Activated CD4-positive, alpha-beta T cell treated with anti-CD3 and anti-CD28 coated beads, Interleukin-2, amount 50 U/mL, for 48 hours (primary cell): ENCODE results near the gene WFIKKN2.

ENCODE experiments used
- DNase-seq, 2 experiments: peaks; one replicate each; pipeline ENCODE4 v3.0.0-alpha.2; 2020

Gene WFIKKN2

DNA sequence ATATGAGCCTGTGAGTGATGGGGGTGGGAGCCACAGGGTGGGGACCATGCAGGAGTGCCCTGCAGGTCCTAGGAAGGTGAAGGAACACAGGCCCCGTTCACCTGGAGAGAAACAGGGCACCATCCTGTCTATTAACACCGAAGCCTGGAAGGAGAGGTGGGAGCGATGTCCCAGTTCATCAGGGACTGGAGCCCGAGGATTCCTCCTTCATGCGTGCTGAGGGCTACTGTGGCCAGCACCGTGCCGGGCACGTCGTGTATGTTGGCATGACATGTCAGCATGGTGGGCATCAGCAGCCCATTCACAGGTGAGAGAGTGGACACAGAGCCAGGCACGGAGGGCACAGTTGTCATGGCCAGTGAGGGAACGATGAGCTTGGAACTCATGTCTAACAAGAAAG, 1.4 kb downstream of the WFIKKN2 start:
- no peak for DNase-seq

DNA sequence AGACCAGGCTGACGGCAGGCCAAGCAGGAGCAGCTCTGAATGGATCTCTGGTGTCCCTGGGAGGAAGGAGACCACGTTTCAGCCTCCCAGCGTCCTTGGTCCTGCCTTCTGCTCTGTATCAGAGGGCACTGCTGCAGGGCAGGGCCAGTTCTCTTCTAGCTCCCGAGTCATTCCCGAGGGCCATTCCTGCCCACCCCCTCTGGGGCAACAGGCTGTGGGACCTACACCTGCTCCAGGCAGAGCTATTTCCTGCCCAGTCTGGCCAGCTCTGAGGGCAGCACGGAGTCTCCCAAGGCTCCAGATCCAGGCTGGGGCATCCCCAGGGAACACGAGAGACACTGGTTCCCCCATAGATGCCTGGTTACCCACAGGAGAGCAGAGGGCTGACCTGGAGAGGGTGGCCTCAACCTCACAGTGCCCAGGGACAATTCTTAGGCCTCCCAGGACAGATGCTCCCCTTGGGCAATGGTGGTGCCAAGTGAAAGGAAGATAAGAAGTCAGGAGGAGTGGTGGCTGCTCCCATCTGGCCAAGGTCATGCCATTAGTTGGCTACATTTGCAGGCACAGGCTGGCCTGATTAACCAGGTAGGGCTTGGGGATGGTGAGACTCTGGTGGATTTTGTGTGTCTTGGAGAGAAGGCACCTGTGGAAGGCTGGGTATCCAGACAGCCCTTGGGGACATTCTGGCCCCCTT, 2.0 kb downstream of the WFIKKN2 start:
- DNase-seq: no peak

DNA sequence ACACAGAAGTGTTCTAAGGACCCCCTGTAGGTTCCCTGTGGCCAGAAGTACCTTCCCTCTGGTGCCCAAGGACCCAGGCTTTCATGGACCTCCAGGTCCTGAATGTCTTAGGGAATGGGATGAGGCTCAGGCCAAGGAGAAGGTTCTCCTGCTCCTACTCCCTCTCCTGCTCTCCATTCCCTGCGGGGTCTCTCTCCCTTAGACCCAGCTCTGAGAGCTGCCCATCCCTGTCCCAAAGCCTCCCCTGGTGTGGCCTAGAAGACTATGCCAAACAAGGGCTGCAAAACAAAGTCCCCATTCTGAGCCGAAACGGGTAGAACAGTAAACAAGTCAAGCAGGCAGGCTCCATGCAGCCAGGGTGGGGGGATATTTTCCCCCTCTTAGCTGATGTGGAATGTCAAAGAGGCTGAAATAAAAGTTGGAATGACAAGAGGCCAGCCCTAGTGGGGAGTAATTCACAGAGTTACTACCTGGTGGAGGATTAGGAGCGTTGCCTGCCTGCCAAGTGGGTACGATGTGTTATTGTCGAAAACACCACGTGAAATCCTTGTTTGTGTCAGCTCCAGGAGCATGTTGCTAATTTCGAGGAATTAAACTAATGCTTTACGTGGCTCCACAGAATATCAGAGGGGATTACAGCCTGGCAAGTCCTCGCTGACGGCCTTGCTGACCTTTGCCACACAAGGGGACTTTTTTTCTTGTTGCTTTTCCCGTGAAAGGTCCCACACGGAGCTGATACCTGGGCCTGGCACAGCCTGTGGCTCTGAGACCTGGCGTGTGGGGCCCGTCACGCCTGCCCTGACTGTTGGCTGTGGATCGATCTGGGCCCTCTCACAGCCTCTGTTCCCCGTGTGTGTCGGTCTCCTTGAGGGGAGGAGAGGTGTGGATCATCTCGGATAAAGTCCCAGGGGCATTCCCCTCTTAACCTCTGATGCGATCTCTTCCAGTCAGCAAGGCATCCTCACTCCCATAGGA, 2.9 kb downstream of the WFIKKN2 start:
- no peak for DNase-seq

DNA sequence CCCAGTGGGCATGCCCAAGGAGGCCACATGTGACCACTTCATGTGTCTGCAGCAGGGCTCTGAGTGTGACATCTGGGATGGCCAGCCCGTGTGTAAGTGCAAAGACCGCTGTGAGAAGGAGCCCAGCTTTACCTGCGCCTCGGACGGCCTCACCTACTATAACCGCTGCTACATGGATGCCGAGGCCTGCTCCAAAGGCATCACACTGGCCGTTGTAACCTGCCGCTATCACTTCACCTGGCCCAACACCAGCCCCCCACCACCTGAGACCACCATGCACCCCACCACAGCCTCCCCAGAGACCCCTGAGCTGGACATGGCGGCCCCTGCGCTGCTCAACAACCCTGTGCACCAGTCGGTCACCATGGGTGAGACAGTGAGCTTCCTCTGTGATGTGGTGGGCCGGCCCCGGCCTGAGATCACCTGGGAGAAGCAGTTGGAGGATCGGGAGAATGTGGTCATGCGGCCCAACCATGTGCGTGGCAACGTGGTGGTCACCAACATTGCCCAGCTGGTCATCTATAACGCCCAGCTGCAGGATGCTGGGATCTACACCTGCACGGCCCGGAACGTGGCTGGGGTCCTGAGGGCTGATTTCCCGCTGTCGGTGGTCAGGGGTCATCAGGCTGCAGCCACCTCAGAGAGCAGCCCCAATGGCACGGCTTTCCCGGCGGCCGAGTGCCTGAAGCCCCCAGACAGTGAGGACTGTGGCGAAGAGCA, 4.4 kb downstream of the WFIKKN2 start:
- DNase-seq: no peak

DNA sequence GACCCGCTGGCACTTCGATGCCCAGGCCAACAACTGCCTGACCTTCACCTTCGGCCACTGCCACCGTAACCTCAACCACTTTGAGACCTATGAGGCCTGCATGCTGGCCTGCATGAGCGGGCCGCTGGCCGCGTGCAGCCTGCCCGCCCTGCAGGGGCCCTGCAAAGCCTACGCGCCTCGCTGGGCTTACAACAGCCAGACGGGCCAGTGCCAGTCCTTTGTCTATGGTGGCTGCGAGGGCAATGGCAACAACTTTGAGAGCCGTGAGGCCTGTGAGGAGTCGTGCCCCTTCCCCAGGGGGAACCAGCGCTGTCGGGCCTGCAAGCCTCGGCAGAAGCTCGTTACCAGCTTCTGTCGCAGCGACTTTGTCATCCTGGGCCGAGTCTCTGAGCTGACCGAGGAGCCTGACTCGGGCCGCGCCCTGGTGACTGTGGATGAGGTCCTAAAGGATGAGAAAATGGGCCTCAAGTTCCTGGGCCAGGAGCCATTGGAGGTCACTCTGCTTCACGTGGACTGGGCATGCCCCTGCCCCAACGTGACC, 5.0 kb downstream of the WFIKKN2 start:
- no peak for DNase-seq

DNA sequence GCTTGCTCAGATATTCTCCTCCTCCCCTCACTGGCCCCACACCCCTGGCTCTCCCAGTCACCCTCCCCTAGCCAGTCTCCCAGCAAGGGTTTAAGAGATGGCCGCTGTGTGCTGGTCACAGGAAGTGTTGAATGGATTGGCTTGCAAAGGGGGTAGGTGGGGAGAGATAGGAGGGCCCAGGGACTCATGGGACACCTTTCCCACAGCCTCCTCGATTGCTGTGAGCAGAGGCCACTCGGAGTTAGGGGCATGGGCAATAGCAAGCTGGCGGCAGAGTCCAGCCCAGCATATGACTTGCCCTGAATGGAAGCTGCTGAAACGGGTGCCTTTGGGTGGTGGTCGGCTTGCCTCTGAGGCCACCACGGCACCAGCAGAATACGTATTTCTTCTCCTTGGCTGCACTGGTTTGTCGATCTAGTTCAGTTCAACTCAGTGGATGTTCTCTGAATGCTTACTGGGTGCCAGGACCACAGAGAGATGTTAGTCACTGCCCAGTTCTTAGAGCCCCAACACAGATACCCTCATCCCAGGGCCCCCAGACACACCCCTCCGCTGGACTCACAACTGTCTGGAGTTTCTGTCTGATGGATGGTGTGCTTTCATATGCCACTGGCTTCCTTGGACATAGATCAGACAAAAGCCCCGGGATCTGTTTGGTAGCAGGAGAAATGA, 6.0 kb downstream of the WFIKKN2 start:
- no peak for DNase-seq

DNA sequence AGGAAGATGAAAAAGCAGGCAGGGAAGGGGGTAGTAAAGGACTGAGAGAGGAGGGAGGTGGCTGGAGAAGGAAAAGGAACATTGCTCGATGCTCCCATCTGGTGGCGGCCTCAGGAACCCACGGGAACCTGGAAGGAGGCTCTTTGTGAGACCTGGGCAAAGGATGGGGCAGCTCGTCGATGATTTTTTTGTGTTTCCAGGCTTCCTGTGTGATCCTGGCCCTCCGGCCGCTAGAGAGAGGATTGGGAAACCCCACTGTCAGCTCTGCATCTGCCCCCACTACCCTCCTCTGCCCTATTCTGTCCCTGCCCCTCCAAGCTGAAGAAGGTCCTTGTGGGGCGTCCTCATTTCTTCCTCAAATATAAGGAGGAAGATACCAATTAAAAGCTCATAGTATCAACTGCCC, 6.6 kb downstream of the WFIKKN2 start:
- DNase-seq: peak; percentile 65 to 74

DNA sequence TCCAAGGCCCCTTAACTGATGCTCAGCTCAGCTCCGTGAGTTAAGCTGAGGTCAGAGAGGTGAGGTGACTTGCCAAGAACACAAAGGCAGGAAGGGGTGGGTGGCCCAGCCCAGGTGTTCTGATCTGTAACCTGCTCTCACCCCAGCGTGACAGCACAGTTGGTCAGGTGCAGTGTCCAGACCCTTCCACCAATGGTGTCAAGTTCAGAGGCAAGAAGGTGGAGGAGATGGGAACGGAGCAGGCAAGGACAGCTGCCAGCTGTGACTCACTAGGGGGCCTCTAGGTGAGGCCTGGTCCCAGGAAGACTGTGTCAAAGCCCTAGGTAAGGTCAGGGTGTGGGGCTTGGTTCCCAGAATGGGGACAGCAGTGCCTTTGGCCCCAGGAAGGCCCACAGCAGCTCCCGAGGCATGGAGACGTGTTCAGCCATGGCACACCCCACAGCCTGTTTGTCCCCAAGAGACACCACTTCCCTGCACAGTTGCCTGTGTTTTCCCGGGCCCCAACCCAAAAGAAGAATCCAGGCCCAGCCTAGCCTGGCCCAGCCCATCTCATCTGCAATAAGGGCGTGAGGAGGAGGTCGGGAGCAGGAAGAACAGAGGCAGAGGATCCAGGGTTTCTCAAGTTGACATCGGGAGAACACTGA, 7.2 kb downstream of the WFIKKN2 start:
- DNase-seq: no peak

DNA sequence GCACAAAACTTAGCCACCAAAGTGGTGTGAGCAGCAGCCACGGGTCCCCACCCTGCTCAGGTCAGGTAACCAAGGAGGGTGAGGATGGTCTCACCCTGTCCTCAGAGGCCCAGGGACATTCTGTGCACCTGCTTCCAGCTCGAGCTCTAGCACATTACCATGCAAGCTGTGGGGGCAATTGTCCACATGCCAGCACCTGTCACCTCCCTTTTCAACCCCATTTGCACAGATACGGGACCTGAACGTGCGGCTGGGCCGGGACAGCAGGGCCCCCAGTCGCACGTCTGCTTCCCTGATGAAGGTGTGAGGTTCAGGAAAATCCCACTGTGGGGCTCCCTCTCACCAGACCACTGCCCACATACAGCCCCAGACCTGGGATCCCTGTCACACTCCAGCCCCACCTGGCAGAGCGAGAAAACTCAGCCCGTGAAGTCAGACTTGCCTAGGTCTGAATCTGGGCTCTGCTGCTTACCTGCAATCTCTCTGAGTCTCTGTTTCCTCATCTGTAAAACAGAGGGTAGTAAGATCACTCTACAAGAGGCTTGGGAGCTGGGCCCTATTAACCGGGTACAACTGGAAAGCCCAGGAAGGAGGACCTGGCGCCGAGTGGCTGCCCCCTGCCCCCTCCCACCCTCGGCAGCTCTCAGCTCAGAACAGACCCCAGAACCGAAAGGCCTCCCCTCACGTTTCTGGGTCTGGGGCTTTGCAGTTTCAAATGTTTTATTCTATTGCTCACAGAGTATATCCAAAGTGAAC, 7.9 kb downstream of the WFIKKN2 start:
- DNase-seq: no peak

DNA sequence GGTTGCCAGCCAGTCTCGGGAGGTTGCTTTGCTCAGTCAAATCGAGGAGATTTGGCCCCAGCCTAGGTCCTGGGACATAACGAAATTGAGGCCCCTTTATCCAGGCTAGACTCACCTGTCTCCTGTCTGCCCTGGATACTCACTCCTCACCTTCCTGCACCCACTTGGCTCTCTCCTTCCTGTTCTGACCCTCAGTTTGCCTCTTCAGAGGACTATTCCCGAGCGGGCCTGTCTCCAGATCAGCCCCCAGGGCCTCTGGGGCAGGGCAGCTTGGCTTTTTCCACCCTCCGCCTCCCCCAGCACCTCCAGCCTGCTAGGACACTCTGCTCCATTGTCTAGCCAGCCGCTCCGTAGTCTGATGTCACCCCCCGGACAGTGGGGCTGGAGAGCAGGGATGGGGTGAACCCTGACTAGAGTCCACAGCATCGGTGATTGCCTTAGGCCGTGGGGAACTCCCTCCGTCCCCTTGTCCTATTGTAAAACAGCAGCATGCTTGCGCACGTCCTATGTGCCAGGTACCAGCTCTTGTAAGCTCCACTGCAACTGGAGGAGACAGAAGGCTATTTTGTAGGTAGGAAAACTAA, 8.8 kb downstream of the WFIKKN2 start:
- no peak for DNase-seq

DNA sequence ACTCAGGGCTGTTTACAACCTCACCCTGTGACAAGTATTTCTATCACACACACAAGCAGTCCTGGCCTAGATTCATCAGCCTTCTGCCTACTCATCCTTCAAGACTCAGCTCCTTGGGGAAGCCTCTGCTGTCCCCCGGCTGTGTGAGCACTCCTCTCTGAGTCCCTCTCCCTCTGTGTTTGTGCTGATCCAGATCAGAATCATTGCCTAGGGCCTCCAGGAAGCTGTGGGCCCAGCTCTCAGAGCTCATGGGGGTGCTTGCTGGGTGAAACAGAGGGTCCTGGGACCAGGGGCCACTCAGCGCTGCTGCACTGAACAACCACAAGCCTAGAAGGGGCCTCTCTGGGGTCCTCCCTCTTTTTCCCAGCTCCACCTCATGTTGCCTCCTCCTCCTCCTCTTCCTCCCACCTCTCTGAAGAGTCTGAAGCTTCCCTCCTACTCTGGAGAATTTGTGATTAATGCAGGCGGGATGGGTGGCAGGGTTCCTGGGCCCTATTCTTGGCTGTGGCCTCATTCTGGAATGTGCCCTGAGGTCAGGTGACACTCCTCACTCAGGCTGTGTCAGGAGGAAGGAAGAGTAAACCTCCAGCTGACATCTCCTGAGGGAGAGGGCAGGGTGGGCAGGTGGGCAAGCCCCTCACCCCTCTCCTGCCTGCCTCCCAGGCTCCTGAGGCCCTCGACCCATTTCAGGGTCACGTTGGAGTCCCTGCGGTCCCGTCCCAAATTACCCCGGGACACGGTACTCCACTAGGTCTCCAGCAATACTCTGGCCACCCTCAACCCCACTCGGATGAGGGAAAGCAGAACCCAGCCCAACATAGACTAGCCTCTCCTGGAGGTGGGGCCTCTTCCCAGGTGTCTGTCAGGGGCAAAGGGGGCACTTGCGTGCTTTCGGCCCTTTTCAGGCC, 10.1 kb downstream of the WFIKKN2 start:
- no peak for DNase-seq

DNA sequence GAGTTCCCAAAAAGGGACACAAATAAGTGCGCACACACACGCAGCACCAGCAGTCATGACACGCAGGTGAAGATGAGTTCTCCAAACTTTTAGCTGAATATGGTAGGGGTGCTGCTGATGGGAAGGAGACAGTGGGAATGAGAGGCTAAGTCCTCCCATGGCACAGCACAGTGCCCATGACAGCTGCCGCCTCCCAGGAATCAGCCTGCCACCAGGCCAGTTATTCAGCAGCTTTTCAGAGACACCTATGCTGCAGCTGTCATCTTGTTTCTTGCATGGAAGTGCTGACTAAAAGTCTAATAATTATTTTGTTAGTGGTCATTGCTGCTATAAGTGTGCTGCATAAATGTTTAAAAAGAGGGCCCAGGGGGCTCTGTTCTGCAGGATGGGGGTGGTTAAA, 12.2 kb downstream of the WFIKKN2 start:
- no peak for DNase-seq

DNA sequence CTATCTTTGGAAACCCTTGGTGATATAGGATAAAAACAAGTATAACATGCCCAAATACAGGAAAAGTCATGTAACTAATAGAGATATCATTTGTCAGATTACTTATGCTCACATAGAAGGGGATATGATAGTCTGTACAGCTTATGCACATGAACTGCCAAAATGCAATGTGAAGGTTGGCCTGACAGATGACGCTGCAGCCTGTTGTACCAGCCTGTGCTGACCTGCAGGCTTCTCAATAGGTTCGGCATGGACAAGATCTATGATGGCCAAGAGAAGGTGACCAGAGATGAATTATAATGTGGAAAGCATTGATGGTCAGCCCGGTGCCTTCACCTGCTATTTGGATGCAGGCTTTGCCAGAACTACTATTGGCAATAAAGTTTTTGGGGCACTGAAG, 12.7 kb downstream of the WFIKKN2 start:
- DNase-seq: no peak

DNA sequence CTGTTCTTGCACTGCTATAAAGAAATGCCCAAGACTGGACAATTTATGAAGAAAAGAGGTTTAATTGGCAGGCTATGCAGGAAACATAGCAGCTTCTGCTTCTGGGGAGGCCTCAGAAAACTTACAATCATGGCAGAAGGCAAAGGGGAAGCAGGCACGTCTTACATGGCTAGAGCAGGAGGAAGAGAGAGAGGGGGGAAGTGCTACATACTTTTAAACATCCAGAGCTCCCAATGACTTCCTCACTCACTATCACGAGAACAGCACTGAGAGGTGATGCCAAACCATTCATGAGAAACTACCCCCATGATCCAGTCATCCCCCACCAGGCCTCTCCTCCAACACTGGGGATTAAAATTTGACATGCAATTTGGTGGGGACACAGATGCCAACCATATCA, 13.3 kb downstream of the WFIKKN2 start:
- no peak for DNase-seq

DNA sequence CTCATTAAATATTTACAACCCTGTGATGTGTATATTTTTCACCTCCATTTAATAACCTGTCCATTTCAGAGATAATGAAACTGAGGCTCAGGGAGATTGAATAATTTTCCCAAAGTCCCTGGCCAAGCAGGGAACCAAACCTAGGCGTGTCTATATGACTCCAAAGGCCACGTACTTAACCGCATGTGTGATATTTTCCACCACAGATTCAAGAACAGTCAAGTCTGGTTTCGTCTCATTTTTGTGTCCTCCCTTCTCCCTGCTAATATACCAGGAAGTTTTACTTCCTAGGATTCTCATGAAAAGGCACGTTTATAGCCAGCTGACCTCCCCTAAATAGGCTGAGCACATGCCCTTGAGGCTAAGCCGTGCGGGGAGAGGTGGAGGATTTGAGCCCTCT, 15.3 kb downstream of the WFIKKN2 start:
- DNase-seq: no peak

DNA sequence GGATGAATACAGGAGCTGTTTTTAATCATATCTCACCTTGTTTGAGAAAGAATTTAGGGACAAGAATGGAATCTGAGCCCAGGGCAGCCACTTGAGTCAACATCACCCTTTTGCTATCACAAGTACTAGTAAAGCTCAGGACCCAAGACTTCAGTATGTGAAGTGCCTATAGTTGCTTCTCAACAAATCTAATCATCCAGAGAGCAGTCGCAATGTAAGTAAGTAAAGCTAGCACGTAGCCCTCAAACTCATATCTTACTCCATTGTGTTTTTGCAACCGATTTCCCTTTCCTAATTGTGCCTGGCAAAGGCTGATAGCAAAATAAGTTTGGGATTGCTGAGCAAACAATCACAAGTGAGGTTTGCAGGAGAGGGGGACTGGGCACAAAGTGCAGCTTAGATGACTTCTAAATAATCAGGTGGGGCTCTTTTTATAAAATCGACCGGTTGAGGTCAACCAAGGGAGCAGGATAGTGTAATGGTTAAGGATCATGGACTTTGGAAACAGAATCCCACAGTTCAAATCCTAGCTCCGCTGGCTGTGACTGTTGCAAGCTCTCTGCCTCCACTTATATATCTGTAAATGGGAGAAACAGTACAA, 17.7 kb downstream of the WFIKKN2 start:
- DNase-seq: no peak

DNA sequence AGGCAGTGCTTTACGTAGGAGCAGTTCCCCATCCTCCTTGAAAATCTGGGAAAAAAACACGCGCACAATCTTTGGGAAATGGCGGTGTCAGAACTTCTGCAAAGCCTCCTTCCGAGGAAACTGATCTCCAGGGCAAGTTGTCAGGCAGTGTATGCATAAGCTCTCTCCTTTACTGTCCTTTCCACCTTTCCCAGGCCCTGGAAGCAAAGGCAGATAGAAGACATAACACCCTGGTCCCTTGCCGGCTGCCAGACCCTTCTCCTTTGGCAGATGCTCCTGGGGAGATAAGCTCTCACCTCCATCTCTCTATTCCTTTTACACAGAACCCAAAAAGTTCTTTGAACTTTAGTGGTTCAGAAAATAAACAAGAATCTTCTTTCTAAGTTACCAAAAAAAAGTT, 18.4 kb downstream of the WFIKKN2 start:
- DNase-seq: no peak

DNA sequence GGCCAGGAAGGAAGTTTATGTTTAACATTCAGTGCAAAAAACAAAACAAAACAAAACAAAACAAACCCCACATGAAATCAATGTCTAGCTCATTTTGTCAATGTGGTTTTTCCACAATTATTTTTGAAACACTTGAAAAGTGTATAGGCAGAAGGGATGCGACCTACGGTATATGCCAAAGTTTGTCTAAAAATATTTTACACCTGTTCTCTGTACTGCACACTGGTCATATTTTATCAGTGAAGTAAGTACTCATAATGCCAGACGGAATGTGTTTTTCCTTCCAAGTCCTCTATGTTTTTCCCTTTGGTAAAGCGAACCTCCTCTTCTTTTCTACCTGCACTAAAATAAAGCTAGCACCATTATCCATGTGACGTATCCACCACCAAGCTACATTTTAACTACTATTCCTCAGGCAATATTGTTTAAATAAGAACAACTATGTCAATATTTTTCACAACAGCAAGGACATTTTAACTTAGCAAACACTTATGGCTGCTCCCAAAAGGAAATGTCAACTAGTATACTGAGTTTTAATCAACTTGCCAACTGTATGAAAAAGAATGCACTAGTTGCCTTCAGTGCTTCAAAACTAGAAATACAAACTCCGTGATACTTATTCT, 20.4 kb downstream of the WFIKKN2 start:
- no peak for DNase-seq

DNA sequence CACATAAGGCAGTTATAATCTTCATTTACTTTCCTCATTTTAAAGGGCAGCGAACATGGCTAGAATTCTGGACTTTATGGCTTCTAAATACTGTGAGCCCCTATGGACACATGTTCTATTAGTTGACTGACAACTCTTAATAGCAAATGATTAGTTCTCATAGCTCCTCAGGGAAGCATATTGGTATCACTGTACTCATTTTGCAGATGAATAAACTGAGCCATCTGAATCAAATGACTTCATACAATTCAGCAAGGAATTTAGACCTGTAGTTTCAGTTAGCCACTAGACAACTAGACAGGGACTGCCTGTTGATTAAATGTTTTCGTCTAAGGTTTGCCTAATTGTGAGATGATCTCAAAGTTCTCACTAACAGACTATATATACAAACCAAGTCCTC, 21.0 kb downstream of the WFIKKN2 start:
- DNase-seq: no peak
